Epithelial cell of esophagus (primary cell): ENCODE measurements around the gene GDF15.
A peak's percentile ranks its signal among the peaks of the same experiment; 100 is the strongest.
"Not testable (repeated sequence)": the region's sequence is repeated elsewhere in the genome, so short reads cannot be mapped to it uniquely, and the experiment has no call there.

Source experiments
- DNase-seq: peaks from one replicate; pipeline ENCODE4 v3.0.0; 2010; ENCODE audit warnings: low read depth
- H3K4me3 ChIP-seq: 2 replicates; pipeline ENCODE4 v1.5.1; 2011; ENCODE audit warnings: mild to moderate bottlenecking, low read length, control low read depth
- TF ChIP-seq, protein P1 (sequence below): IDR thresholded peaks from 2 replicates; pipeline ENCODE4 v1.5.1; 2011; ENCODE audit warnings: low read depth, mild to moderate bottlenecking, low read length, control low read depth, inconsistent platforms; ENCODE audit not compliant: insufficient read depth; ENCODE audit errors: missing control alignments

The GDF15 gene

GRCh38 chr19:18379803-18380747, 5.9 kb upstream of the GDF15 start:
- TF ChIP-seq, protein P1, sequence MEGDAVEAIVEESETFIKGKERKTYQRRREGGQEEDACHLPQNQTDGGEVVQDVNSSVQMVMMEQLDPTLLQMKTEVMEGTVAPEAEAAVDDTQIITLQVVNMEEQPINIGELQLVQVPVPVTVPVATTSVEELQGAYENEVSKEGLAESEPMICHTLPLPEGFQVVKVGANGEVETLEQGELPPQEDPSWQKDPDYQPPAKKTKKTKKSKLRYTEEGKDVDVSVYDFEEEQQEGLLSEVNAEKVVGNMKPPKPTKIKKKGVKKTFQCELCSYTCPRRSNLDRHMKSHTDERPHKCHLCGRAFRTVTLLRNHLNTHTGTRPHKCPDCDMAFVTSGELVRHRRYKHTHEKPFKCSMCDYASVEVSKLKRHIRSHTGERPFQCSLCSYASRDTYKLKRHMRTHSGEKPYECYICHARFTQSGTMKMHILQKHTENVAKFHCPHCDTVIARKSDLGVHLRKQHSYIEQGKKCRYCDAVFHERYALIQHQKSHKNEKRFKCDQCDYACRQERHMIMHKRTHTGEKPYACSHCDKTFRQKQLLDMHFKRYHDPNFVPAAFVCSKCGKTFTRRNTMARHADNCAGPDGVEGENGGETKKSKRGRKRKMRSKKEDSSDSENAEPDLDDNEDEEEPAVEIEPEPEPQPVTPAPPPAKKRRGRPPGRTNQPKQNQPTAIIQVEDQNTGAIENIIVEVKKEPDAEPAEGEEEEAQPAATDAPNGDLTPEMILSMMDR, result no peak
- no peak overlapping the region for H3K4me3 ChIP-seq
- peak; percentile 51 for DNase-seq

DNA sequence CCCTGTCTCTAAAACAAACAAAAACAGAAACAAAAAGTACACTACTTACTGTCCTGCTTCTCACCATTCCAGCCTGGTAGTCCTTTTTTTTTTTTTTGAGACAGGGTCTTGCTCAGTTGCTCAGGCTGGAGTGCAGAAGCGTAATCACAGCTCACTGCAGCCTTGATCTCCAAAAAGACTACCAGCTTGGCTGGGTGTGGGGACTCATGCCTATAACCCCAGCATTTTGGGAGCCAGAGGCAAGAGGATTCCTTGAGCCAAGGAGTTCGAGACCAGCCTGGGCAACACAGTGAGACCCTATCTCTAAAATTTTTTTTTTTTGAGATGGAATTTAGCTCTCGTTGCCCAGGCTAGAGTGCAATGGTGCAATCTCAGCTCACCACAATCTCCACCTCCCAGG, 5.1 kb upstream of the GDF15 start:
- DNase-seq, result no peak
- TF ChIP-seq, protein P1, result no peak

DNA sequence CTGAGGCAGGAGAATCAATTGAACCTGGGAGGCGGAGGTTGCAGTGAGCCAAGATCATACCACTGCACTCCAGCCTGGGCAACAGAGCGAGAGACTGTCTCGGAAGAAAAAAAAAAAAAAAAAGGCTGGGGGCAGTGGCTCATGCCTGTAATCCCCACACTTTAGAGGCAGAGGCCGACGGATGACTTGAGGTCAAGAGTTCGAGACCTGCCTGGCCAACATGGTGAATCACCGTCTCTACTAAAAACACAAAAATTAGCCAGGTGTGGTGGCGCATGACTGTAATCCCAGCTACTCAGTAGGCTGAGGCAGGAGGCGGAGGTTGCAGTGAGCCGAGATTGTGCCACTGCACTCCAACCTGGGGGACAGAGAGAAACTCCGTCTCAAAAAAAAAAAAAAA, 2.3 kb upstream of the GDF15 start:
- not testable (repeated sequence) for H3K4me3 ChIP-seq, DNase-seq

More for the DNA sequence above, 5.1 kb upstream of the GDF15 start:
- no peak overlapping the region for H3K4me3 ChIP-seq

GRCh38 chr19:18384775-18385174, 1.2 kb upstream of the GDF15 start:
- no peak for DNase-seq
- TF ChIP-seq, protein P1, result no peak

GRCh38 chr19:18385359-18385674, 641 bp upstream of the GDF15 start:
- DNase-seq, result peak; percentile 41
- TF ChIP-seq, protein P1, result no peak
- no peak overlapping the region for H3K4me3 ChIP-seq

More at GRCh38 chr19:18384775-18385174, 1.2 kb upstream of the GDF15 start:
- no peak overlapping the region for H3K4me3 ChIP-seq

DNA sequence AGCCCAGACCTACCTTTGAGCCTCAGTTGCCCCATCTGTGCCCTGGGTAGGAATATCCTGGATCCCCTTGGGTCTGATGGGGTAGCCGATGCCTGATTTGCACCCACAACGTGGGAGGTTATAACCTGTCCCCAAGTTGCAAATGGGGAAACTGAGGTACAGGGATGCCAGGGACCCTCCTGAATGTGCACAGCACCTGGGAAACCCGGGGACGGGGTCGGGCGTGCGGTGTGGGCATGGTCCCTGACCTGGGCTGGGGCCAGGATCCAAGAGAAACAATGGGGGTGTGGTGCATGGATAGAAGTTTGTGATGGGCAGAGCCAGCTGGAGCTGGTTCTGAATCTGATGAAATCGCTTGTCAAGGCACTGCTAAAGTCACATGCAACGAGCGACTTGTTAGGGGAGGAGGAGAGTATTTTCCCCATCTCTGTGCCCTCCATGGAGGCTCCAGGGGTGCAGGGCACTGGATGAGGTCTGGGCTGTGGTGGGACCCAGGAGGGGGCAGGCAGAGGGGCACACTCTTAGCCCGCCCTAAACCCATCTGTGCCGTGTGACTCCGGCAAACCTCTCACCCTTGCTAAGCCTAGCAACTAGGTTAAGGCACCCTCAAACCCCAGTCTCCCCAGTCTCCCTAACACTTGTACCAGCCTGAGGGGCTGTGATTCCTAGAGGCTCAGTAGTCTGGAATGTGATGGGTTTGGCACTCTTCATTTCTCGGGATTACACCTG, 749 bp downstream of the GDF15 start:
- TF ChIP-seq, protein P1, result no peak
- no peak for DNase-seq
- peak overlapping the region; percentile 47 for H3K4me3 ChIP-seq

GRCh38 chr19:18388100-18388959, 2.4 kb downstream of the GDF15 start:
- TF ChIP-seq, protein P1, result peak; percentile 61
- peak; percentile 57 for DNase-seq
- peak overlapping the region; percentile 11 for H3K4me3 ChIP-seq
